Progenitor cell of endocrine pancreas (in vitro differentiated cells): ENCODE data around the gene FLOT1. TPM values are rescaled to one million over a fixed set of nuclear protein-coding genes. Genes with fewer than 3 reads are reported as not detected.
A peak's percentile ranks its signal among the peaks of the same experiment; 100 is the strongest.

Source experiments
- DNase-seq: peaks from one replicate; pipeline ENCODE4 v3.0.0; 2021; ENCODE audit warnings: low spot score; ENCODE audit not compliant: unreplicated experiment
- H3K27ac Mint-ChIP-seq: 2 replicates; pipeline ENCODE4 v1.8.0; 2021; ENCODE audit warnings: mild to moderate bottlenecking, moderate library complexity, mixed read lengths
- H3K27me3 Mint-ChIP-seq: 2 replicates; pipeline ENCODE4 v1.8.0; 2021; ENCODE audit warnings: mixed read lengths
- H3K36me3 Mint-ChIP-seq: 2 replicates; pipeline ENCODE4 v1.8.0; 2022; ENCODE audit warnings: mixed read lengths; ENCODE audit not compliant: insufficient read depth
- H3K4me1 Mint-ChIP-seq: 2 replicates; pipeline ENCODE4 v1.8.0; 2021; ENCODE audit warnings: low read depth, mixed read lengths
- H3K4me3 Mint-ChIP-seq: 2 replicates; pipeline ENCODE4 v1.8.0; 2021; ENCODE audit warnings: low read depth, mild to moderate bottlenecking, moderate library complexity, mixed read lengths
- H3K9me3 Mint-ChIP-seq: 2 replicates; pipeline ENCODE4 v1.8.0; 2021; ENCODE audit warnings: low read depth, mixed read lengths
- CTCF ChIP-seq: fragments of 200-600 bp; sonication (generic); IDR thresholded peaks from one replicate; pipeline ENCODE4 v1.5.0; 2021; ENCODE audit warnings: antibody characterized with exemption, mild to moderate bottlenecking; ENCODE audit not compliant: unreplicated experiment
- total RNA-seq: library from RNA; stranded (reverse); gene quantifications from 2 replicates; pipeline ENCODE4 v1.2.1, GENCODE V29; 2021

FLOT1 gene
- total RNA-seq, 1 donor from 2014 or later, result 115 TPM

DNA sequence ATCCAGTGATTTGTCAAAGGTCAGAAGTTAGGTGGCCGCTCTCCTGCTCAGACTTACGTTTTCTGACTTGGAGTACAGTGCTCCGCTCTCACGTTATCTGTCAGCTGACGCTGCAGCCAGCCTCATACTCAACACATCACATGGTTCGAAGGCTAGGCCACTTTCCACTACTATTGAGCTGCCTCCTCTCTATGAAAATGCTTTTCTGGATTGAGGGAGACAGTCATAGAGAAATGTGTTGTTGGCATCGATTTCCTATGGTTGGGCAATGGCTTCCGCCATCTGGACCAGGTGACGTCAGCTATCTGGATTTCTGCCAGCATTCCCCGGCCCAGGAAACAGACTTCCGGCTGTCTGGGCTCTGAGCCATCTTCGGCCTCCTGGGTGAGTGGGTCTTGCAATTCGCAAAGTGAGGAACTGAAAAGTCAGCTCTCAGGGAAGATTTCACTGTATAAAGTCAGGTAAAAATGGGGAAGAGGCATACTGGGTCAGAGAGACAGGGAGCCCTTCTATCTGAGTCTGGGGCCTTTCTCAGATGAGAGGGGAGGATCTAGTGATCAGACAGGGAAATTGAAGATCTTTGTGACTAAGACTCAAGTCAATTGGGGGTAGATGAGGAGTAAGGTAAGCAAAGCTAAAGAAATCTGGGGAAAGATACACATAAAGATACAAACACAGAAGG, 39.4 kb upstream of the FLOT1 start:
- no peak for TF ChIP-seq CTCF
- DNase-seq, result no peak
- Mint-ChIP-seq H3K4me3 (no peak overlapping the region), H3K27me3 (no peaks in the 10 kb centered on the region), H3K4me1 (peaks cover 29% of the 10 kb centered on the region), H3K27ac (peak overlapping the region; percentile 46), H3K9me3 (peaks cover 4% of the 10 kb centered on the region), H3K36me3 (no peaks in the 10 kb centered on the region)

GRCh38 chr6:30781395-30781742, 38.9 kb upstream of the FLOT1 start:
- Mint-ChIP-seq H3K4me1 (peaks cover 29% of the 10 kb centered on the region), H3K27me3 (no peaks in the 10 kb centered on the region), H3K27ac (no peak overlapping the region), H3K4me3 (no peak overlapping the region), H3K36me3 (no peaks in the 10 kb centered on the region), H3K9me3 (peaks cover 4% of the 10 kb centered on the region)
- no peak for TF ChIP-seq CTCF
- DNase-seq, result no peak

- Mint-ChIP-seq H3K27me3 (no peaks in the 10 kb centered on the region), H3K27ac (no peak overlapping the region), H3K36me3 (no peaks in the 10 kb centered on the region), H3K9me3 (peaks cover 4% of the 10 kb centered on the region), H3K4me1 (peaks cover 29% of the 10 kb centered on the region), H3K4me3 (no peak overlapping the region)
- no peak for DNase-seq
- no peak for TF ChIP-seq CTCF
Observed at GRCh38 chr6:30780642-30780920, 38.1 kb upstream of the FLOT1 start.

- Mint-ChIP-seq H3K27ac (no peak overlapping the region), H3K27me3 (no peaks in the 10 kb centered on the region), H3K4me1 (peaks cover 29% of the 10 kb centered on the region), H3K36me3 (no peaks in the 10 kb centered on the region), H3K4me3 (no peak overlapping the region), H3K9me3 (peaks cover under 1% of the 10 kb centered on the region)
- TF ChIP-seq CTCF, result no peak
- DNase-seq, result no peak
Observed at GRCh38 chr6:30779850-30780641, 37.6 kb upstream of the FLOT1 start.

DNA sequence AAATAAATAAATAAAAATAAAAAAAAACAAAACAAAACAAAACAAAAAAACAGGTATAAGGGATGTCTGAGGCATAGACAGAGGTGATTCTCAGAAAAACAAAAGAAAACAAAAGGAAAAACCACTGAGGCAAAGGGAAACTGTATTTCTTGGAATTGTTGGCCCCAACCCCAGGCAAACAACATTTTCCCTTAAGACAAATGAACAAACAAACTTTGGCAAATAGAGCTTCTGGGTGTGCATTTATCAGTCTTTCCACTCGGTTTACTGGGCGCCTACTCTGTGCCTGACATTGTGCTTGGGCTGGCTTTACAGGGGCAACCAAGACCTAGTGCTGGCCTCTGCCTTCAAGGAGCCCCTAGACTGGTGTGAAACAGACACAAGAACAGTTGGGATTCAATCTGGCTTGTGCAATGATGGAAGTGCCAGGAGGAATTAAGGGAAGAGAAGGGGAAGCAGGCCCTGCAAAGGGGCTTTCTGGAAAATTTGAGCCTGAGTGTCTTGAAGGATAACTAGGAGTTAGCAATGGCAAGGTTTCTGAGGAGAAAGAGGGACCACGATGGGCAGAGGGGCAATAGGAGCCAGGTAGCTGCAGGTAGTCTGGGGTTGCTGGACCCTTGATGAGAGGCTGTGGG, 35.6 kb upstream of the FLOT1 start:
- no peak overlapping the region for H3K4me3 Mint-ChIP-seq
- DNase-seq, result no peak
- H3K27ac Mint-ChIP-seq, result peak overlapping the region; percentile 73
- no peaks in the 10 kb centered on the region for H3K9me3 Mint-ChIP-seq
- no peaks in the 10 kb centered on the region for H3K27me3 Mint-ChIP-seq
- no peaks in the 10 kb centered on the region for H3K36me3 Mint-ChIP-seq
- H3K4me1 Mint-ChIP-seq, result peaks cover 29% of the 10 kb centered on the region
- TF ChIP-seq CTCF, result no peak
